Endothelial cell of umbilical vein (primary cell): ENCODE data around the gene CBFA2T3. TPM values are rescaled to one million over a fixed set of nuclear protein-coding genes. Genes with fewer than 3 reads are reported as not detected.

Source experiments
- BruUV-seq: library from RNA; stranded (reverse); fragments of 400-500 nt; replicated peaks from 2 replicates; lab custom pipeline; 2021; lab: Mats Ljungman, UMichigan
- CTCF ChIA-PET: fragments of 300-600, 350-600 bp; sonication (Branson Sonifier 250); formaldehyde crosslinking; loops from one replicate; lab custom pipeline; 2021; ENCODE audit warnings: antibody characterized with exemption, inconsistent platforms; lab: Charles Lee
- POLR2A ChIA-PET: fragments of 300-600, 350-600 bp; sonication (Branson Sonifier 250); formaldehyde crosslinking; loops from one replicate; lab custom pipeline; 2021; ENCODE audit warnings: antibody characterized with exemption, inconsistent platforms; lab: Charles Lee
- DNase-seq: peaks from one replicate; pipeline ENCODE4 v3.0.0-alpha.2; 2011; ENCODE audit warnings: low read depth, low spot score
- FAIRE-seq: peaks from 2 replicates; lab custom pipeline; 2011; peaks lifted over from hg19 to GRCh38; lab: Jason Lieb, UNC
- H2AFZ ChIP-seq: 2 replicates; pipeline ENCODE4 v1.6.0; 2012; ENCODE audit warnings: low read depth, low read length, control low read depth, inconsistent platforms
- H3K27ac ChIP-seq: 2 replicates; pipeline ENCODE4 v1.5.1; 2011; ENCODE audit warnings: low read depth, mild to moderate bottlenecking, control low read depth, low read length, moderate library complexity; ENCODE audit not compliant: insufficient read depth
- H3K27me3 ChIP-seq, 2 experiments: 2 replicates each; pipeline versions ENCODE4 v1.6.0 to v1.6.1; 2011; ENCODE audit warnings: low read length in 2 of 2, mixed read lengths in 1 of 2; ENCODE audit not compliant: control insufficient read depth in 2 of 2, insufficient read depth in 2 of 2
- H3K36me3 ChIP-seq, 2 experiments: 2 replicates in 1 of 2; 3 replicates in 1 of 2; pipeline ENCODE4 v1.5.1; 2011; ENCODE audit warnings: low read length in 2 of 2, mild to moderate bottlenecking in 1 of 2, moderate library complexity in 1 of 2; ENCODE audit not compliant: control insufficient read depth in 2 of 2, insufficient read depth in 2 of 2; ENCODE audit errors: extremely low read depth in 1 of 2
- H3K4me1 ChIP-seq: 3 replicates; pipeline ENCODE4 v1.5.1; 2011; ENCODE audit warnings: mild to moderate bottlenecking, low read length; ENCODE audit not compliant: control insufficient read depth, insufficient read depth; ENCODE audit errors: extremely low read depth
- H3K4me2 ChIP-seq: 2 replicates; pipeline ENCODE4 v1.6.1; 2011; ENCODE audit warnings: low read length, control low read depth, mixed read lengths; ENCODE audit not compliant: insufficient read depth
- H3K4me3 ChIP-seq, 3 experiments: fragments of 200-600 bp in 1 of 3; sonication (generic), shearing (Covaris generic) in 1 of 3; replicated peaks in 1 of 3; 2 replicates each; pipeline ENCODE4 v1.5.1; 2011 to 2016; ENCODE audit warnings: control low read depth in 3 of 3, low read length in 3 of 3, mild to moderate bottlenecking in 2 of 3, inconsistent platforms in 1 of 3, low read depth in 1 of 3, moderate library complexity in 1 of 3; ENCODE audit not compliant: insufficient read depth in 1 of 3
- H3K79me2 ChIP-seq: 2 replicates; pipeline ENCODE4 v1.6.0; 2012; ENCODE audit warnings: low read length, inconsistent platforms; ENCODE audit not compliant: control insufficient read depth, insufficient read depth
- H3K9ac ChIP-seq: replicated peaks from 2 replicates; pipeline ENCODE3; 2011; ENCODE audit warnings: low read length, control low read depth; ENCODE audit not compliant: insufficient read depth; ENCODE audit errors: extremely low read depth
- H3K9me1 ChIP-seq: replicated peaks from 3 replicates; pipeline ENCODE4 v1.6.0; 2011; ENCODE audit warnings: mild to moderate bottlenecking, low read length; ENCODE audit not compliant: control insufficient read depth, insufficient read depth; ENCODE audit errors: extremely low read depth
- H3K9me3 ChIP-seq: replicated peaks from 2 replicates; pipeline ENCODE4 v1.5.1; 2012; ENCODE audit warnings: low read length, inconsistent platforms; ENCODE audit not compliant: control insufficient read depth, insufficient read depth
- H4K20me1 ChIP-seq: replicated peaks from 2 replicates; pipeline ENCODE3; 2011; ENCODE audit warnings: mild to moderate bottlenecking, low read length; ENCODE audit not compliant: control insufficient read depth, insufficient read depth; ENCODE audit errors: extremely low read depth
- CTCF ChIP-seq, 2 donors: IDR thresholded peaks; 1 replicate in 1 of 2; 2 replicates in 1 of 2; pipeline ENCODE4 v1.5.1; 2011; ENCODE audit warnings: low read length in 2 of 2, mild to moderate bottlenecking in 2 of 2, moderate library complexity in 2 of 2, control low read depth in 1 of 2, inconsistent platforms in 1 of 2, low read depth in 1 of 2; ENCODE audit not compliant: insufficient read depth in 1 of 2; ENCODE audit errors: extremely low read depth in 1 of 2
- EZH2 ChIP-seq: IDR thresholded peaks from 2 replicates; pipeline ENCODE4 v1.6.1; 2012; ENCODE audit warnings: borderline replicate concordance, low read depth, mild to moderate bottlenecking, moderate library complexity, low read length, inconsistent platforms; ENCODE audit not compliant: severe bottlenecking
- FOS ChIP-seq: IDR thresholded peaks from 2 replicates; pipeline ENCODE4 v1.6.1; 2011; ENCODE audit warnings: mild to moderate bottlenecking, low read length, moderate library complexity, borderline replicate concordance; ENCODE audit not compliant: insufficient read depth
- GATA2 ChIP-seq: IDR thresholded peaks from 2 replicates; pipeline ENCODE4 v1.7.0; 2011; ENCODE audit warnings: low read depth, mild to moderate bottlenecking, moderate library complexity, mixed read lengths, low read length; ENCODE audit not compliant: insufficient read length, insufficient read depth
- JUN ChIP-seq: IDR thresholded peaks from 2 replicates; pipeline ENCODE4 v1.6.1; 2011; ENCODE audit warnings: borderline replicate concordance, low read depth; ENCODE audit not compliant: insufficient read length, insufficient read depth
- MAX ChIP-seq: IDR thresholded peaks from 2 replicates; pipeline ENCODE4 v1.6.1; 2011; ENCODE audit not compliant: insufficient read depth, insufficient read length
- MYC ChIP-seq: IDR thresholded peaks from one replicate; pipeline ENCODE4 v1.6.1; 2011; ENCODE audit warnings: mild to moderate bottlenecking, low read depth, low read length
- POLR2A ChIP-seq: IDR thresholded peaks from 2 replicates; pipeline ENCODE4 v1.6.1; 2012; ENCODE audit warnings: low read depth, mild to moderate bottlenecking, control low read depth, low read length
- POLR2AphosphoS5 ChIP-seq: IDR thresholded peaks from 2 replicates; pipeline ENCODE4 v1.6.1; 2012; ENCODE audit warnings: low read depth, mild to moderate bottlenecking, control low read depth, low read length, moderate library complexity; ENCODE audit not compliant: insufficient read depth
- dilution Hi-C: fragments of 300-500 bp; cut with MboI; formaldehyde crosslinking; loops from one replicate; pipeline ENCODE4 v1.15.0; 2019; ENCODE audit warnings: low sequenced_read_pairs; ENCODE audit not compliant: extremely low pct_ligation_motif_present
- intact Hi-C: fragments of 100-400 bp; cut with micrococcal nuclease; formaldehyde crosslinking; loops from one replicate; pipeline ENCODE4 v1.10.0; 2022
- polyA plus RNA-seq, 4 experiments: library from polyadenylated mRNA; depleted of rRNA in 3 of 4; stranded (reverse) in 3 of 4; unstranded in 1 of 4; fragments of >200 nt; gene quantifications; 2 replicates each; pipeline versions ENCODE4 v1.2.1 to v1.2.3, GENCODE V29; 2011 to 2012; ENCODE audit warnings: missing spikeins in 1 of 4
- total RNA-seq: library from RNA; stranded (reverse); gene quantifications from 2 replicates; pipeline ENCODE4 v1.2.3, GENCODE V29; 2021

Gene CBFA2T3
- total and polyA plus RNA-seq, 2 donors (not counting 3 experiments of a cell fraction or from before 2014, with no cell fraction given) = not detected

GRCh38 chr16:88992351-88993165 is 15.6 kb upstream of the CBFA2T3 start:
- TF ChIP-seq CTCF (IDR thresholded peaks at IDR 0.05; ENCODE audit: extremely low read depth in 1 of 2, insufficient read depth in 1 of 2, low read depth in 1 of 2, low read length in 2 of 2) = no peak
- TF ChIP-seq MAX = no peak
- no peak for TF ChIP-seq FOS
- TF ChIP-seq POLR2A = no peak
- no peak for TF ChIP-seq GATA2
- TF ChIP-seq POLR2AphosphoS5 = no peak
- no peak for TF ChIP-seq JUN
- TF ChIP-seq MYC = no peak
- TF ChIP-seq EZH2 = no peak
- Histone ChIP-seq H3K4me2 (no peak overlapping the region), H3K4me1 (no peaks in the 10 kb centered on the region), H3K27me3 (peaks cover 0 to 1% of the 10 kb centered on the region in 2 experiments), H4K20me1 (no peaks in the 10 kb centered on the region), H2AFZ (no peak overlapping the region), H3K36me3 (no peaks in the 10 kb centered on the region), H3K4me3 (no peak overlapping the region), H3K9me3 (no peaks in the 10 kb centered on the region), H3K9me1 (no peaks in the 10 kb centered on the region), H3K9ac (no peak overlapping the region), H3K79me2 (no peaks in the 10 kb centered on the region), H3K27ac (no peak overlapping the region)
- intact Hi-C loops = no loop called here
- no peak for FAIRE-seq
- ChIA-PET POLR2A (no interaction called here), CTCF (interaction anchor here (1.4 kb wide), 1 partner anchor 68 kb away, joined by 3 read pairs; no protein-coding TSS in a partner anchor)
- dilution Hi-C loops = no loop called here
- no TSS peak for BruUV-seq
- DNase-seq = no peak
